CD14-positive monocyte (primary cell): ENCODE measurements around the gene DCDC2B. TPM values are rescaled to one million over a fixed set of nuclear protein-coding genes. Genes with fewer than 3 reads are reported as not detected.
"Not testable (repeated sequence)": the region's sequence is repeated elsewhere in the genome, so short reads cannot be mapped to it uniquely, and the experiment has no call there.

Source experiments
- DNase-seq, 3 donors: peaks; one replicate each; pipeline ENCODE4 v3.0.0-alpha.2; 2011 to 2022
- H2AFZ ChIP-seq: 2 replicates; pipeline ENCODE4 v1.6.0; 2012; ENCODE audit warnings: mild to moderate bottlenecking, low read depth, low read length, inconsistent platforms; ENCODE audit not compliant: insufficient read depth, poor library complexity, severe bottlenecking
- H3K27ac ChIP-seq, 2 donors: 1 replicate in 1 of 2; 2 replicates in 1 of 2; pipeline ENCODE4 v1.5.1; 2012 to 2013; ENCODE audit warnings: low read length in 2 of 2, control low read depth in 1 of 2, inconsistent platforms in 1 of 2, low read depth in 1 of 2, mild to moderate bottlenecking in 1 of 2
- H3K27me3 ChIP-seq, 2 donors: one replicate each; pipeline versions ENCODE4 v1.6.0 to v1.6.1; 2011 to 2013; ENCODE audit warnings: low read length in 2 of 2; ENCODE audit not compliant: control insufficient read depth in 2 of 2, insufficient read depth in 2 of 2
- H3K36me3 ChIP-seq, 2 donors: replicated peaks in 1 of 2; 1 replicate in 1 of 2; 2 replicates in 1 of 2; pipeline versions ENCODE4 v1.5.1 to v1.6.1; 2012 to 2013; ENCODE audit warnings: low read length in 2 of 2, control low read depth in 1 of 2, inconsistent platforms in 1 of 2, mild to moderate bottlenecking in 1 of 2; ENCODE audit not compliant: insufficient read depth in 2 of 2, control insufficient read depth in 1 of 2
- H3K4me1 ChIP-seq, 2 donors: 1 replicate in 1 of 2; 2 replicates in 1 of 2; pipeline versions ENCODE4 v1.5.1 to v1.6.1; 2012 to 2013; ENCODE audit warnings: low read length in 2 of 2, control low read depth in 1 of 2, inconsistent platforms in 1 of 2, mild to moderate bottlenecking in 1 of 2, moderate library complexity in 1 of 2; ENCODE audit not compliant: insufficient read depth in 2 of 2, control insufficient read depth in 1 of 2
- H3K4me2 ChIP-seq: replicated peaks from 2 replicates; pipeline ENCODE3; 2012; ENCODE audit warnings: low read length, moderate library complexity, mild to moderate bottlenecking; ENCODE audit not compliant: poor library complexity, severe bottlenecking; ENCODE audit errors: extremely low read depth
- H3K4me3 ChIP-seq, 3 experiments: fragments of 200-600 bp in 1 of 3; sonication (generic) in 1 of 3; replicated peaks in 1 of 3; 1 replicate in 2 of 3; 2 replicates in 1 of 3; pipeline ENCODE4 v1.5.1; 2011 to 2013; ENCODE audit warnings: low read length in 3 of 3, mild to moderate bottlenecking in 3 of 3, control low read depth in 2 of 3, low read depth in 2 of 3, inconsistent platforms in 1 of 3, moderate library complexity in 1 of 3
- H3K79me2 ChIP-seq: 2 replicates; pipeline ENCODE4 v1.6.0; 2012; ENCODE audit warnings: mild to moderate bottlenecking, control low read depth, inconsistent platforms, low read length, moderate library complexity; ENCODE audit not compliant: insufficient read depth
- H3K9ac ChIP-seq: 2 replicates; pipeline ENCODE4 v1.6.0; 2017; ENCODE audit warnings: low read length, mild to moderate bottlenecking; ENCODE audit not compliant: insufficient read depth, poor library complexity, severe bottlenecking
- H3K9me3 ChIP-seq, 2 donors: replicated peaks in 1 of 2; 1 replicate in 1 of 2; 2 replicates in 1 of 2; pipeline versions ENCODE4 v1.5.1 to v1.6.1; 2012 to 2013; ENCODE audit warnings: low read length in 2 of 2, control low read depth in 1 of 2; ENCODE audit not compliant: control insufficient read depth in 1 of 2, insufficient read depth in 1 of 2
- H4K20me1 ChIP-seq: 2 replicates; pipeline ENCODE4 v1.6.0; 2012; ENCODE audit warnings: mild to moderate bottlenecking, low read length, control low read depth, moderate library complexity; ENCODE audit not compliant: insufficient read depth
- H3K27ac Mint-ChIP-seq, 7 donors: one replicate each; pipeline ENCODE4 v1.8.0; 2020; ENCODE audit warnings: mild to moderate bottlenecking in 7 of 7, mixed read lengths in 7 of 7, moderate library complexity in 6 of 7, inconsistent platforms in 2 of 7
- H3K27me3 Mint-ChIP-seq, 3 donors: one replicate each; pipeline ENCODE4 v1.8.0; 2021 to 2022; ENCODE audit warnings: low read depth in 3 of 3, mild to moderate bottlenecking in 3 of 3, mixed read lengths in 3 of 3, moderate library complexity in 3 of 3, inconsistent platforms in 1 of 3
- H3K36me3 Mint-ChIP-seq, 2 donors: one replicate each; pipeline ENCODE4 v1.8.0; 2020; ENCODE audit warnings: mixed read lengths in 2 of 2, inconsistent platforms in 1 of 2, mild to moderate bottlenecking in 1 of 2
- H3K4me1 Mint-ChIP-seq: one replicate; pipeline ENCODE4 v1.8.0; 2020; ENCODE audit warnings: mild to moderate bottlenecking, mixed read lengths
- H3K4me3 Mint-ChIP-seq, 2 donors: one replicate each; pipeline ENCODE4 v1.8.0; 2020; ENCODE audit warnings: mild to moderate bottlenecking in 2 of 2, mixed read lengths in 2 of 2, moderate library complexity in 1 of 2
- H3K9me3 Mint-ChIP-seq, 7 donors: one replicate each; pipeline ENCODE4 v1.8.0; 2020 to 2022; ENCODE audit warnings: mixed read lengths in 7 of 7, mild to moderate bottlenecking in 6 of 7, moderate library complexity in 6 of 7, inconsistent platforms in 2 of 7
- WGBS: methylation state at CpG from one replicate; pipeline ENCODE4 v1.1.5; 2013; ENCODE audit warnings: missing lambda C conversion rate; ENCODE audit not compliant: insufficient coverage; 5-methylcytosine and 5-hydroxymethylcytosine counted together
- intact Hi-C, 2 donors: fragments of 100-400 bp; cut with micrococcal nuclease; formaldehyde crosslinking; loops; one replicate each; pipeline versions ENCODE4 v1.15.0 to v1.15.1; 2023
- polyA plus RNA-seq, 3 donors: library from polyadenylated mRNA; depleted of rRNA in 1 of 3; unstranded in 2 of 3; stranded (reverse) in 1 of 3; fragments of 300-500 nt in 2 of 3; fragments of >200 nt in 1 of 3; fragmentation: Illumina TruSeq in 2 of 3; gene quantifications; 1 replicate in 2 of 3; 2 replicates in 1 of 3; pipeline ENCODE4 v1.2.3, GENCODE V29; 2012 to 2021
- TF ChIP-seq, protein P1 (sequence below): fragments of 200-600 bp; IDR thresholded peaks from one replicate; pipeline ENCODE4 v1.8.0; 2022; ENCODE audit warnings: antibody characterized with exemption, mild to moderate bottlenecking

Gene DCDC2B
- polyA plus RNA-seq, 3 donors = not detected

DNA sequence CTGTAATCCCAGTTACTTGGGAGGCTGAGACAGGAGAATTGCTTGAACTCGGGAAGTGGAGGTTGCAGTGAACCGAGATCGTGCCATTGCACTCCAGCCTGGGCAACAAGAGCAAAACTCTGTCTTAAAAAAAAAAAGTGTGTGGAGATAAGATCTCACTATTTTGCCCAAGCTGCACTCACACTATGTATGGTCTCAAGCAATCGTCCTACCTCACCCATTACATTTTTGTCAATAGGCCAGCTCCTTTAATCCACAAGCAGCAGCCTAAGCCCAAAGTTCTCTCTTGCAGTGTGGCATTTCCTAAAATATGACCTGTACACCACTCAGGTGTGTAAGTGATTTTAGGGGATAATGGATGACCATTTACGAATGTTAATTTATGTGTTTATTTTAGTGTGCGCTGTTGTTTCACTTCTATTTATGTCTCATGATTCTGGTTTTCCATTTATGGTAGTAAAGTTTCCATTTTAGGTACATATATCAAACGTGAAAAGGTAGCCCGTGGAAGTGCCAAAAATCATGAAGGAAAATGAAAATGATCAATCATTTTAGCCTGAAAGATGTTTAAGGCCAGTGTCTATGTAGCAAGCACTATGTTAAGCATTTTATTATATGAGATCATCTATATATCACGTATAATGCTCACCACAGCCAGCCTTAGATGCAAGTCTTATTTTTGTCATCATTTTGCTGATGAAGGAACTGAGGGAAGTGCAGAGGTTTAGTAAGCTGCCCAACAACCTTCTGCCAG lies 47.8 kb downstream of the DCDC2B start:
- no peak overlapping the region for H3K4me2 ChIP-seq
- Mint-ChIP-seq H3K9me3 (no peaks in the 10 kb centered on the region), H3K27ac (no peak overlapping the region), H3K36me3 (no peaks in the 10 kb centered on the region), H3K4me3 (no peak overlapping the region), H3K4me1 (peaks cover 9% of the 10 kb centered on the region), H3K27me3 (peaks cover 0 to 9% (median 2%) of the 10 kb centered on the region in 3 donors)
- no peak overlapping the region for H3K4me3 ChIP-seq
- no peaks in the 10 kb centered on the region for H3K9me3 ChIP-seq
- H3K36me3 ChIP-seq = no peaks in the 10 kb centered on the region
- no peak overlapping the region for H3K27ac ChIP-seq
- H2AFZ ChIP-seq = no peak overlapping the region
- H3K79me2 ChIP-seq = no peaks in the 10 kb centered on the region
- DNase-seq = no peak
- intact Hi-C loops = no loop called here
- H4K20me1 ChIP-seq = no peaks in the 10 kb centered on the region
- WGBS = 80% methylated on average over 1 of the region's 9 CpGs
- TF ChIP-seq, protein P1, sequence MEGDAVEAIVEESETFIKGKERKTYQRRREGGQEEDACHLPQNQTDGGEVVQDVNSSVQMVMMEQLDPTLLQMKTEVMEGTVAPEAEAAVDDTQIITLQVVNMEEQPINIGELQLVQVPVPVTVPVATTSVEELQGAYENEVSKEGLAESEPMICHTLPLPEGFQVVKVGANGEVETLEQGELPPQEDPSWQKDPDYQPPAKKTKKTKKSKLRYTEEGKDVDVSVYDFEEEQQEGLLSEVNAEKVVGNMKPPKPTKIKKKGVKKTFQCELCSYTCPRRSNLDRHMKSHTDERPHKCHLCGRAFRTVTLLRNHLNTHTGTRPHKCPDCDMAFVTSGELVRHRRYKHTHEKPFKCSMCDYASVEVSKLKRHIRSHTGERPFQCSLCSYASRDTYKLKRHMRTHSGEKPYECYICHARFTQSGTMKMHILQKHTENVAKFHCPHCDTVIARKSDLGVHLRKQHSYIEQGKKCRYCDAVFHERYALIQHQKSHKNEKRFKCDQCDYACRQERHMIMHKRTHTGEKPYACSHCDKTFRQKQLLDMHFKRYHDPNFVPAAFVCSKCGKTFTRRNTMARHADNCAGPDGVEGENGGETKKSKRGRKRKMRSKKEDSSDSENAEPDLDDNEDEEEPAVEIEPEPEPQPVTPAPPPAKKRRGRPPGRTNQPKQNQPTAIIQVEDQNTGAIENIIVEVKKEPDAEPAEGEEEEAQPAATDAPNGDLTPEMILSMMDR = no peak
- no peaks in the 10 kb centered on the region for H3K27me3 ChIP-seq
- peaks cover 6 to 9% of the 10 kb centered on the region in 2 donors for H3K4me1 ChIP-seq
- H3K9ac ChIP-seq = no peak overlapping the region

DNA sequence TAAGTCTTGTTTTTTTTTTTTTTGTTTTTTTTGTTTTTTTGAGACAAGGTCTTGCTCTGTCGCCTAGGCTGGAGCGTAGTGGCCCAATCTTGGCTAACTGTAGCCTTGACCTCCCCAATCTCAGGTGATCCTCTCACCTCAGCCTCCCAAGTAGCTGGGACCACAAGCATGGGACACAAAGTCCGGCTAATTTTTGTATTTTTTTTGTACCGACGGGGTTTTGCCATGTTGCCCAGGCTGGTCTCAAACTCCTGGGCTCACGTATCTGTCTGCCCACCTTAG lies 48.3 kb downstream of the DCDC2B start:
- Mint-ChIP-seq H3K4me3 (no peak overlapping the region), H3K4me1 (peaks cover 3% of the 10 kb centered on the region), H3K27me3 (peaks cover 0 to 9% (median 2%) of the 10 kb centered on the region in 3 donors), H3K36me3 (no peaks in the 10 kb centered on the region), H3K9me3 (no peaks in the 10 kb centered on the region), H3K27ac (no peak overlapping the region)
- DNase-seq = no peak
- H3K4me3 ChIP-seq = no peak overlapping the region
- no peak overlapping the region for H2AFZ ChIP-seq
- no peaks in the 10 kb centered on the region for H3K36me3 ChIP-seq
- H3K9ac ChIP-seq = no peak overlapping the region
- H3K79me2 ChIP-seq = no peaks in the 10 kb centered on the region
- no peaks in the 10 kb centered on the region for H3K9me3 ChIP-seq
- no peaks in the 10 kb centered on the region for H4K20me1 ChIP-seq
- no peak overlapping the region for H3K4me2 ChIP-seq
- intact Hi-C loops = no loop called here
- TF ChIP-seq, protein P1 = no peak
- no peak overlapping the region for H3K27ac ChIP-seq
- no peaks in the 10 kb centered on the region for H3K27me3 ChIP-seq
- peaks cover under 1 to 4% of the 10 kb centered on the region in 2 donors for H3K4me1 ChIP-seq
- WGBS = 98% methylated on average over 4 of the region's 6 CpGs

GRCh38 chr1:32263236-32263593 lies 54.3 kb downstream of the DCDC2B start:
- H4K20me1 ChIP-seq, H3K9me3 Mint-ChIP-seq, intact Hi-C loops, H3K36me3 Mint-ChIP-seq, H3K9ac ChIP-seq, H3K4me3 Mint-ChIP-seq, H3K9me3 ChIP-seq, H3K27me3 Mint-ChIP-seq, DNase-seq, H3K36me3 ChIP-seq, H3K27ac ChIP-seq, H3K4me3 ChIP-seq, H3K27me3 ChIP-seq, H2AFZ ChIP-seq, H3K4me2 ChIP-seq, H3K79me2 ChIP-seq: not testable (repeated sequence)
- H3K4me1 ChIP-seq = peaks cover 11 to 14% of the 10 kb centered on the region in 2 donors
- WGBS = 100% methylated on average over 1 of the region's 4 CpGs
- Mint-ChIP-seq H3K4me1 (peaks cover 20% of the 10 kb centered on the region), H3K27ac (peak overlapping the region in 1 of 7 donors; percentile 18)
